IMR-90 (cell line): ENCODE results near the gene ZFX. TPM values are rescaled to one million over a fixed set of nuclear protein-coding genes. Genes with fewer than 3 reads are reported as not detected.

Experiments used
- ATAC-seq: fragments of 200-7000 bp; cut with Tn5 transposase; 2 replicates; pipeline ENCODE4 v1.9.1; 2020; ENCODE audit warnings: low read depth, mild to moderate bottlenecking, moderate library complexity
- BruUV-seq: library from RNA; stranded (reverse); fragments of 400-500 nt; replicated peaks from 2 replicates; lab custom pipeline; 2021; lab: Mats Ljungman, UMichigan
- CTCF ChIA-PET: fragments of 300-600 bp; formaldehyde crosslinking; extraction: SDS; loops from one replicate; lab custom pipeline; 2021; ENCODE audit warnings: antibody characterized with exemption; lab: Yijun Ruan, JAX
- POLR2A ChIA-PET: fragments of 300-600 bp; sonication (Branson Sonifier 250); formaldehyde crosslinking; loops from one replicate; lab custom pipeline; 2022; ENCODE audit warnings: antibody characterized with exemption; ENCODE audit not compliant: unreplicated experiment; lab: Charles Lee
- DNase-seq: peaks from one replicate; pipeline ENCODE4 v3.0.0; 2013
- H2AFZ ChIP-seq: replicated peaks from 2 replicates; pipeline ENCODE3; 2013; ENCODE audit warnings: low read length, mild to moderate bottlenecking; ENCODE audit not compliant: poor library complexity
- H2AK5ac ChIP-seq: 2 replicates; pipeline ENCODE4 v1.6.1; 2013; ENCODE audit warnings: low read depth, low read length, inconsistent platforms
- H2AK9ac ChIP-seq: replicated peaks from 2 replicates; pipeline ENCODE3; 2013; ENCODE audit warnings: mild to moderate bottlenecking, low read depth, low read length, moderate library complexity; ENCODE audit not compliant: poor library complexity
- H2BK120ac ChIP-seq: 2 replicates; pipeline ENCODE4 v1.6.1; 2013; ENCODE audit warnings: low read depth, low read length, inconsistent platforms
- H2BK15ac ChIP-seq: 3 replicates; pipeline ENCODE4 v1.6.1; 2013; ENCODE audit warnings: low read depth, low read length, inconsistent platforms
- H2BK20ac ChIP-seq: 2 replicates; pipeline ENCODE4 v1.6.1; 2013; ENCODE audit warnings: low read depth, mild to moderate bottlenecking, inconsistent platforms, low read length, moderate library complexity
- H2BK5ac ChIP-seq: 2 replicates; pipeline ENCODE4 v1.6.1; 2013; ENCODE audit warnings: mild to moderate bottlenecking, low read depth, low read length, inconsistent platforms; ENCODE audit not compliant: poor library complexity, severe bottlenecking
- H3K14ac ChIP-seq: replicated peaks from 2 replicates; pipeline ENCODE4 v1.6.1; 2013; ENCODE audit warnings: low read depth, low read length, inconsistent platforms
- H3K18ac ChIP-seq: 2 replicates; pipeline ENCODE4 v1.6.1; 2013; ENCODE audit warnings: low read depth, low read length, control low read depth
- H3K23ac ChIP-seq: 2 replicates; pipeline ENCODE4 v1.6.1; 2013; ENCODE audit warnings: low read depth, low read length, inconsistent platforms
- H3K27ac ChIP-seq: 2 replicates; pipeline ENCODE4 v1.5.1; 2013; ENCODE audit warnings: mild to moderate bottlenecking, control low read depth, low read length; ENCODE audit not compliant: insufficient read depth
- H3K27me3 ChIP-seq: 2 replicates; pipeline ENCODE4 v1.6.1; 2013; ENCODE audit warnings: low read length; ENCODE audit not compliant: control insufficient read depth, insufficient read depth
- H3K36me3 ChIP-seq: 2 replicates; pipeline ENCODE4 v1.6.1; 2013; ENCODE audit warnings: low read length, mixed read lengths; ENCODE audit not compliant: control insufficient read depth, insufficient read depth
- H3K4ac ChIP-seq: 2 replicates; pipeline ENCODE4 v1.6.1; 2013; ENCODE audit warnings: low read depth, low read length, inconsistent platforms
- H3K4me1 ChIP-seq: 2 replicates; pipeline ENCODE4 v1.6.1; 2013; ENCODE audit warnings: low read length, mixed read lengths; ENCODE audit not compliant: control insufficient read depth, insufficient read depth
- H3K4me2 ChIP-seq: 2 replicates; pipeline ENCODE4 v1.6.1; 2013; ENCODE audit warnings: low read depth, mild to moderate bottlenecking, control low read depth, low read length, moderate library complexity
- H3K4me3 ChIP-seq: 2 replicates; pipeline ENCODE4 v1.5.1; 2013; ENCODE audit warnings: low read depth, mild to moderate bottlenecking, control low read depth, low read length, moderate library complexity; ENCODE audit not compliant: insufficient read depth
- H3K56ac ChIP-seq: 2 replicates; pipeline ENCODE4 v1.6.1; 2013; ENCODE audit warnings: low read length, inconsistent platforms; ENCODE audit not compliant: insufficient read depth; ENCODE audit errors: extremely low read depth
- H3K79me1 ChIP-seq, 2 experiments: 2 replicates each; pipeline ENCODE4 v1.6.1; 2013; ENCODE audit warnings: low read length in 2 of 2, inconsistent platforms in 1 of 2, low read depth in 1 of 2
- H3K9ac ChIP-seq: 2 replicates; pipeline ENCODE4 v1.6.1; 2013; ENCODE audit warnings: low read depth, low read length, control low read depth
- H3K9me1 ChIP-seq: 2 replicates; pipeline ENCODE4 v1.6.1; 2013; ENCODE audit warnings: low read length, inconsistent platforms; ENCODE audit not compliant: insufficient read depth
- H3K9me3 ChIP-seq: 2 replicates; pipeline ENCODE4 v1.6.1; 2013; ENCODE audit warnings: low read length; ENCODE audit not compliant: control insufficient read depth, insufficient read depth
- H4K20me1 ChIP-seq: 2 replicates; pipeline ENCODE4 v1.6.1; 2013; ENCODE audit warnings: low read length, inconsistent platforms; ENCODE audit not compliant: insufficient read depth
- H4K5ac ChIP-seq: 2 replicates; pipeline ENCODE4 v1.6.1; 2013; ENCODE audit warnings: mild to moderate bottlenecking, low read depth, low read length, control low read depth
- H4K8ac ChIP-seq, 2 experiments: 2 replicates each; pipeline ENCODE4 v1.6.1; 2013; ENCODE audit warnings: low read depth in 2 of 2, low read length in 2 of 2, control low read depth in 1 of 2, inconsistent platforms in 1 of 2
- H4K91ac ChIP-seq: 2 replicates; pipeline ENCODE4 v1.6.1; 2013; ENCODE audit warnings: low read depth, low read length, inconsistent platforms; ENCODE audit not compliant: insufficient read depth
- FOS ChIP-seq: fragments of 150-350 bp; IDR thresholded peaks from 2 replicates; pipeline ENCODE4 v1.6.1; 2016; ENCODE audit warnings: low read depth, low read length
- MAFK ChIP-seq: IDR thresholded peaks from 2 replicates; pipeline ENCODE4 v1.6.1; 2012; ENCODE audit warnings: low read depth, low read length, improper control_type of control experiment
- NFE2L2 ChIP-seq: fragments of 150-350 bp; IDR thresholded peaks from 2 replicates; pipeline ENCODE4 v1.6.1; 2016; ENCODE audit warnings: low read depth, mild to moderate bottlenecking, low read length
- POLR2A ChIP-seq: IDR thresholded peaks from 2 replicates; pipeline ENCODE4 v1.6.1; 2012; ENCODE audit warnings: mild to moderate bottlenecking, low read depth, low read length
- WGBS, 2 experiments: methylation state at CpG; one replicate each; pipeline versions ENCODE4 v1.1.5 to v1.1.7; 2013; ENCODE audit warnings: missing lambda C conversion rate in 2 of 2; ENCODE audit not compliant: insufficient read length in 1 of 2; ENCODE audit errors: extremely low coverage in 2 of 2; 5-methylcytosine and 5-hydroxymethylcytosine counted together
- dilution Hi-C: fragments of 300-500 bp; cut with HindIII; formaldehyde crosslinking; loops from one replicate; pipeline ENCODE4 v1.14.3; 2018; ENCODE audit warnings: low sequenced_read_pairs; ENCODE audit not compliant: unreplicated experiment
- in situ Hi-C: fragments of 300-500 bp; cut with MboI; formaldehyde crosslinking; loops from 3 replicates; pipeline ENCODE4 v1.14.3; 2019; ENCODE audit warnings: low sequenced_read_pairs, inconsistent platforms, mixed read lengths
- intact Hi-C: fragments of 100-400 bp; cut with micrococcal nuclease; formaldehyde crosslinking; loops from 2 replicates; pipeline ENCODE4 v1.10.0; 2022
- polyA plus RNA-seq, 3 experiments: library from polyadenylated mRNA; depleted of rRNA; stranded (reverse); fragments of >200 nt; gene quantifications; 2 replicates each; pipeline ENCODE4 v1.2.3, GENCODE V29; 2012; ENCODE audit warnings: low replicate concordance in 1 of 3
- total RNA-seq: library from RNA; depleted of rRNA; stranded (reverse); fragments of >200 nt; gene quantifications from 2 replicates; pipeline ENCODE4 v1.2.3, GENCODE V29; 2012
- TF ChIP-seq, protein P1 (sequence below): conservative IDR thresholded peaks from 2 replicates; pipeline ENCODE4 v1.5.1; 2012; ENCODE audit warnings: mild to moderate bottlenecking, low read depth, low read length, improper control_type of control experiment

ZFX gene
- total and polyA plus RNA-seq, 2 of the 4 experiments (the other 2 are of a cell fraction) = 16.0 to 99.3 TPM

DNA sequence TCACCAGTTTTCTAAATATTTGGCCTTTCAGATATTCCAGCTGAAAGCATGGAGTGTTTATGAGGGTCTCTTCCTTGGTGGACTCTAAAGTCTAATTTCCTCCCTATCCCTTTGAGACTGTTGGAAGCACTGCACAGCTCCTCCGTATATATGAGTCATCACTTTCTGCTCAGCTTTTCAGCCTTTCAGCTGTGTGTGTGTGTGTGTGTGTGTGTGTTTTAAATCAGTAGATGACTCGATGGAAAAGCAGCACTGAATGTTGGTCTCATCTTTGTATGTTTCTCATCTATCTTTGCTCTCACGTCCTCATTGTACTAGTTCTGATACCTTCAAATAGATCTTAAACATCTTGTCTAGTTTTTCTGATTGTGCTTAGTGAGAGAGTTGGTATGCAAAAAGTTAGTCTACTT, 81.6 kb downstream of the ZFX start:
- intact Hi-C loops = loop anchor here (10.0 kb wide), 1 partner anchor 256 kb away; no protein-coding TSS in a partner anchor
- peak; percentile 97 for ATAC-seq

More for the DNA sequence above, 81.6 kb downstream of the ZFX start:
- in situ Hi-C loops = loop anchor here (10.0 kb wide), 1 partner anchor 156 kb away; no protein-coding TSS in a partner anchor
- no CpG with 5 or more reads among the region's 3 CpGs for WGBS, 2 experiments
- peak; percentile 93 for DNase-seq
- dilution Hi-C loops = no loop called here
- Histone ChIP-seq H3K4me2 (peak overlapping the region; percentile 30; the same call in 1 of the 2 replicates), H4K20me1 (no peaks in the 10 kb centered on the region), H3K27me3 (peaks cover 4% of the 10 kb centered on the region), H2AK9ac (no peak overlapping the region), H2BK5ac (peak overlapping the region; percentile 67), H3K9me3 (no peaks in the 10 kb centered on the region), H2BK20ac (no peak overlapping the region), H3K14ac (no peak overlapping the region), H4K8ac (no peak overlapping the region), H3K79me1 (no peaks in the 10 kb centered on the region), H3K23ac (peak overlapping the region; percentile 36; the same call in 1 of the 2 replicates), H3K9ac (no peak overlapping the region), H4K91ac (no peak overlapping the region), H4K5ac (no peak overlapping the region), H3K9me1 (peaks cover 3% of the 10 kb centered on the region), H3K4me3 (no peak overlapping the region), H3K27ac (no peak overlapping the region), H3K4me1 (peaks cover 2% of the 10 kb centered on the region; the same call in 1 of the 2 replicates), H3K56ac (no peak overlapping the region), H2BK15ac (no peak overlapping the region), H3K4ac (no peak overlapping the region), H3K18ac (no peak overlapping the region), H2BK120ac (no peak overlapping the region), H2AFZ (no peak overlapping the region), H2AK5ac (no peak overlapping the region), H3K36me3 (no peaks in the 10 kb centered on the region)
- TF ChIP-seq, protein P1, sequence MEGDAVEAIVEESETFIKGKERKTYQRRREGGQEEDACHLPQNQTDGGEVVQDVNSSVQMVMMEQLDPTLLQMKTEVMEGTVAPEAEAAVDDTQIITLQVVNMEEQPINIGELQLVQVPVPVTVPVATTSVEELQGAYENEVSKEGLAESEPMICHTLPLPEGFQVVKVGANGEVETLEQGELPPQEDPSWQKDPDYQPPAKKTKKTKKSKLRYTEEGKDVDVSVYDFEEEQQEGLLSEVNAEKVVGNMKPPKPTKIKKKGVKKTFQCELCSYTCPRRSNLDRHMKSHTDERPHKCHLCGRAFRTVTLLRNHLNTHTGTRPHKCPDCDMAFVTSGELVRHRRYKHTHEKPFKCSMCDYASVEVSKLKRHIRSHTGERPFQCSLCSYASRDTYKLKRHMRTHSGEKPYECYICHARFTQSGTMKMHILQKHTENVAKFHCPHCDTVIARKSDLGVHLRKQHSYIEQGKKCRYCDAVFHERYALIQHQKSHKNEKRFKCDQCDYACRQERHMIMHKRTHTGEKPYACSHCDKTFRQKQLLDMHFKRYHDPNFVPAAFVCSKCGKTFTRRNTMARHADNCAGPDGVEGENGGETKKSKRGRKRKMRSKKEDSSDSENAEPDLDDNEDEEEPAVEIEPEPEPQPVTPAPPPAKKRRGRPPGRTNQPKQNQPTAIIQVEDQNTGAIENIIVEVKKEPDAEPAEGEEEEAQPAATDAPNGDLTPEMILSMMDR = no peak
- TF ChIP-seq MAFK (peak; percentile 72), FOS (peak; percentile 94), POLR2A (no peak), NFE2L2 (peak; percentile 62)
- POLR2A ChIA-PET = no interaction called here
- BruUV-seq = no TSS peak
- CTCF ChIA-PET = no interaction called here
